HG03135 (cell line): ENCODE results near the gene ECM1.

Experiments used
- ATAC-seq: cut with Tn5 transposase; IDR thresholded peaks from one replicate; pipeline ENCODE4 v1.9.1; 2021; ENCODE audit warnings: mild to moderate bottlenecking, moderate library complexity; ENCODE audit not compliant: unreplicated experiment

ECM1 gene

GRCh38 chr1:150511985-150512660 lies 4.2 kb downstream of the ECM1 start:
- no peak for ATAC-seq

- ATAC-seq = no peak
These were observed 4.9 kb downstream of the ECM1 start for GRCh38 chr1:150512846-150513245.

GRCh38 chr1:150513351-150513791 lies 5.5 kb downstream of the ECM1 start:
- ATAC-seq = no peak

GRCh38 chr1:150514260-150514659 lies 6.4 kb downstream of the ECM1 start:
- no peak for ATAC-seq

GRCh38 chr1:150514913-150515327 lies 7.0 kb downstream of the ECM1 start:
- no peak for ATAC-seq

- peak; percentile 93 for ATAC-seq
These were observed 7.6 kb downstream of the ECM1 start, which contains the start of gene FALEC for GRCh38 chr1:150515328-150516049. Gene FALEC, plus strand, starts transcription at chr1:150515752.

- no peak for ATAC-seq
These were observed 8.2 kb downstream of the ECM1 start for GRCh38 chr1:150516050-150516591.

GRCh38 chr1:150516616-150517015 lies 8.7 kb downstream of the ECM1 start:
- no peak for ATAC-seq

- no peak for ATAC-seq
These were observed 13.5 kb downstream of the ECM1 start for GRCh38 chr1:150521196-150521968.

GRCh38 chr1:150525348-150525747 lies 17.4 kb downstream of the ECM1 start:
- no peak for ATAC-seq

GRCh38 chr1:150528196-150528595 lies 20.3 kb downstream of the ECM1 start:
- ATAC-seq = no peak

- ATAC-seq = no peak
These were observed 21.1 kb downstream of the ECM1 start for GRCh38 chr1:150529017-150529416.

- no peak for ATAC-seq
These were observed 22.7 kb downstream of the ECM1 start for GRCh38 chr1:150530491-150531159.

- no peak for ATAC-seq
These were observed 25.0 kb downstream of the ECM1 start for GRCh38 chr1:150532860-150533259.

- no peak for ATAC-seq
These were observed 26.1 kb downstream of the ECM1 start for GRCh38 chr1:150534002-150534401.

- ATAC-seq = no peak
These were observed 27.8 kb downstream of the ECM1 start for GRCh38 chr1:150535511-150536287.

GRCh38 chr1:150536836-150537731 lies 29.2 kb downstream of the ECM1 start:
- no peak for ATAC-seq

- ATAC-seq = no peak
These were observed 30.1 kb downstream of the ECM1 start for GRCh38 chr1:150537732-150538684.
